ENCODE measurements around the gene MGAT4C.

MGAT4C gene

DNA sequence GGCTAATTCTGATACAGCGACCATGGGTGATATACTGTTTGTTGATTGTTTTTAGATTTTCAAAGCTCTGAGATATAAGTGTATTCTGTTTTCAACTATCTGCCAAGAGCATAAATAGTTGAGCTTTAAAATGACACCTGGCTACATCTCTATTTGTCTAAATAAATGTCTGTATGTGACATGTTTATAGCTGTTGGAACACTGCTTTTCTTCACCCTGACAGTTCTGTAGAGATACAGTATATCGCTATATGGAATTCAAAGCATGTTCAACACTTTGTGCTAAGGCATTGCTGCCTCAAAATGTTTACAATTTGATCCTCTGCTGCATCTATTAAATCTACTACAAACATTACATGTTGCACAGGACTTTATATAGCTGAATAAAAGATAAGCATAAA lies 27.4 kb upstream of the MGAT4C start:
- Histone ChIP-seq H3K4me3 (ENCODE audit: low read depth in 1 of 2, low read length in 1 of 2) (no peak overlapping the region), H3K4me1 (ENCODE audit: control insufficient read depth in 1 of 2, insufficient read depth in 1 of 2, low read depth in 1 of 2, low read length in 1 of 2) (no peaks in the 10 kb centered on the region), H3K27ac (no peak overlapping the region), H3K27me3 (no peaks in the 10 kb centered on the region), H3K36me3 (no peaks in the 10 kb centered on the region), H3K9me3 (no peaks in the 10 kb centered on the region)
- TF ChIP-seq CTCF (IDR thresholded peaks at IDR 0.05) = no peak

GRCh38 chr12:86275356-86275755 lies 19.2 kb upstream of the MGAT4C start:
- Histone ChIP-seq H3K4me1 (ENCODE audit: control insufficient read depth in 1 of 2, insufficient read depth in 1 of 2, low read depth in 1 of 2, low read length in 1 of 2) (no peaks in the 10 kb centered on the region), H3K4me3 (ENCODE audit: low read depth in 1 of 2, low read length in 1 of 2) (no peak overlapping the region), H3K27ac (no peak overlapping the region), H3K9me3 (no peaks in the 10 kb centered on the region), H3K36me3 (no peaks in the 10 kb centered on the region), H3K27me3 (no peaks in the 10 kb centered on the region)
- no peak for TF ChIP-seq CTCF (IDR thresholded peaks at IDR 0.05)

DNA sequence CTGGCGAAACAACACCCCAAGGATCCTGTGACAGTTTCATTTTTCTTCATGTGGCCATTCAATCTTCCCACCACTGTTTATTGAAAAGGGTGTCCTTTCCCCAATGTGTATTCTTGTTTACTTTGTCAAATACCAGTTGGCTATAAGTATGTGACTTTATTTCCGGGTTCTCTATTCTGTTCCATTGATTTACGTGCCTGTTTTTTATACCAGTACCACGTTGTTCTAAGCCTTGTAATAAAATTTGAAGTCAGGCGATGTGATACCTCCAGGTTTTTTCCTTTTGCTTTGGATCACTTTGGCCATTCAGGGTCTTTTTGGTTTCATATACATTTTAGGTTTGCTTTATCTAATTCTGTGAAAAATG lies 9.1 kb upstream of the MGAT4C start:
- Histone ChIP-seq H3K9me3 (no peaks in the 10 kb centered on the region), H3K27me3 (peaks cover 12% of the 10 kb centered on the region), H3K27ac (no peak overlapping the region), H3K4me1 (ENCODE audit: control insufficient read depth in 1 of 2, insufficient read depth in 1 of 2, low read depth in 1 of 2, low read length in 1 of 2) (no peaks in the 10 kb centered on the region), H3K4me3 (ENCODE audit: low read depth in 1 of 2, low read length in 1 of 2) (no peak overlapping the region), H3K36me3 (no peaks in the 10 kb centered on the region)
- TF ChIP-seq CTCF (IDR thresholded peaks at IDR 0.05) = no peak

DNA sequence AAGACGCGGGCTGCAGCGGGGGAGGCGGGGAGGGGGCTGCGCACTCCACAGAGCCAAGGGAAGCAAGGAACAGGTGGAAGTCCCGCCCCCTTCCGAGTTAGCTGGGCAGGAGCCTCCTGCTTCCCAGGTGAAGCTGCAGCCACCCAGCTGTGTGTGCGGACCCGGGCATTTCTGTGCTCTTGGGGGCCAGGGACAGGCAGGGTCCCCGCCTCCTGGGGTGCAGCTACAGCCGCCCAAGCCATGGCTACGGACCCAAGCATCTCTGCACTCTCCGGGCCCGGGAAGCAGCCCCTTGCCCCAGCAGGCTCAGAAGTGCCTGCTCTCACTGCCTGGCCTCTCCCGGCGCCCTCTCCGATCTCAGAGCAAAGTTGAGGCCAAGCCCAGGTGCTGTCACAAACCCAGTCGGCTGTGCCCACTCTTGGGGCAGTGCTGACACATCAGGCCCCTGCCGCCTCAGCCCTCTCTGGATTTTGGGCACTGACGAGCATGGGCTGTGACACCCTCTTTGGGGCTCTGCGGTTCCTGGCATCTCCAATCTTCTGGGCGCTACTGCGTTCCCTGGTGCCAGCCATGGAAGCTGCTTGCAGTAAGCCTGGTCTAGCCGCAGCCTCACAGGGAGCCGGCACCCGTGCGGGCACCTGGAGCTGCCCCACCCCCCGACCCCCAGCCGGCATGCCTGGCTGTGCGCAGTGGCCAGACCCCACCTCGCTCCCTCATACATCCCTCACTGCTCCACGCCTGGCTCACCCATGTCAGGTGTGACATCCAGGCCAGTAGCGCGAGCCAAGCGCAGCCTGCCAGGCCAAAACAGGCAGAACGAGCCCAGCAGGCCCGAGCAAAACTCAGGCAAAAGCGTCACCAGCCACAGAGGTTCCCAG lies 8.5 kb upstream of the MGAT4C start:
- no peak for TF ChIP-seq CTCF (IDR thresholded peaks at IDR 0.05)
- H3K27ac ChIP-seq = no peak overlapping the region

GRCh38 chr12:86261578-86261977 lies 5.4 kb upstream of the MGAT4C start:
- no peak for TF ChIP-seq CTCF (IDR thresholded peaks at IDR 0.05)
- Histone ChIP-seq H3K27ac (no peak overlapping the region), H3K4me1 (ENCODE audit: control insufficient read depth in 1 of 2, insufficient read depth in 1 of 2, low read depth in 1 of 2, low read length in 1 of 2) (no peaks in the 10 kb centered on the region), H3K36me3 (no peaks in the 10 kb centered on the region), H3K4me3 (ENCODE audit: low read depth in 1 of 2, low read length in 1 of 2) (no peak overlapping the region), H3K9me3 (no peaks in the 10 kb centered on the region), H3K27me3 (peaks cover 12% of the 10 kb centered on the region)

More for the DNA sequence above, 8.5 kb upstream of the MGAT4C start:
- Histone ChIP-seq H3K27me3 (peaks cover 12% of the 10 kb centered on the region), H3K36me3 (no peaks in the 10 kb centered on the region), H3K9me3 (no peaks in the 10 kb centered on the region), H3K4me1 (ENCODE audit: control insufficient read depth in 1 of 2, insufficient read depth in 1 of 2, low read depth in 1 of 2, low read length in 1 of 2) (no peaks in the 10 kb centered on the region), H3K4me3 (ENCODE audit: low read depth in 1 of 2, low read length in 1 of 2) (no peak overlapping the region)
